GM10266 (cell line): Measurements from ENCODE around the gene LMAN2.

ENCODE experiments used
- DNase-seq: peaks from one replicate; pipeline ENCODE4 v3.0.0; 2012; ENCODE audit errors: extremely low spot score
- TF ChIP-seq, protein P1 (sequence below): IDR thresholded peaks from 2 replicates; pipeline ENCODE4 v1.5.1; 2012; ENCODE audit warnings: mild to moderate bottlenecking, low read depth; ENCODE audit not compliant: control insufficient read depth, insufficient read depth; ENCODE audit errors: missing control alignments

Gene LMAN2

DNA sequence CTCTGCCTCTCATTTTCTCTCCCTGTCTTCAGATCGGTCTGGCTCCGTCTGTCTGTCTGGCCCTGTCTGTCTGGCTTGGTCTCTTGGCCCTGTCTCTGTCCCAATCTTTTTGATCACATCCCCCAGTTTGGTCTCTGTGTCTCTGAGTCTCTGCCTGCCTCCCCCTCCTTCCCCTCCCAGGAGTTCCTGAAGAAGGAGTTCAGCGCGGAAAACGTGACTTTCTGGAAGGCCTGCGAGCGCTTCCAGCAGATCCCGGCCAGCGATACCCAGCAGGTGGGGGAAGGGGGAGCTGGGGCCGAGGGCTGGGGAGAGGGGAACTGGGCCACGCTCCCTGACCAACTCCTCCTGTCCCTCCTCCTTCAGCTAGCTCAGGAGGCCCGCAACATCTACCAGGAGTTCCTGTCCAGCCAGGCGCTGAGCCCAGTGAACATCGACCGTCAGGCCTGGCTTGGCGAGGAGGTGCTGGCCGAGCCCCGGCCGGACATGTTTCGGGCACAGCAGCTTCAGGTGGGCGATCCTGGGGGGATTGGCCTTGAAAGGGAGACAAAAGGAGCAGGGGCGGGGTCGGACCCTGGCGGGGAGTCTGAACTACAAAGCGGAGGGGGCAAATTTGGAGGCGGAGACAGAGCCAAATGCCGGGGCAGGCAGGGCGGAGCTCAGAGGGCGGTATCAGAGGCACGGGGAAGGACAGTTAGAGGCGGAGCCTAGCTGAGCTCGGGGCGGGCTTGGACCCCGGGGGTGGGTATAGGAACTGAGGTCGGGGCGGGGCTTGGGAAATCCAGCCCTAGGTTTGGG lies 15.3 kb upstream of the LMAN2 start:
- no peak for DNase-seq
- TF ChIP-seq, protein P1, sequence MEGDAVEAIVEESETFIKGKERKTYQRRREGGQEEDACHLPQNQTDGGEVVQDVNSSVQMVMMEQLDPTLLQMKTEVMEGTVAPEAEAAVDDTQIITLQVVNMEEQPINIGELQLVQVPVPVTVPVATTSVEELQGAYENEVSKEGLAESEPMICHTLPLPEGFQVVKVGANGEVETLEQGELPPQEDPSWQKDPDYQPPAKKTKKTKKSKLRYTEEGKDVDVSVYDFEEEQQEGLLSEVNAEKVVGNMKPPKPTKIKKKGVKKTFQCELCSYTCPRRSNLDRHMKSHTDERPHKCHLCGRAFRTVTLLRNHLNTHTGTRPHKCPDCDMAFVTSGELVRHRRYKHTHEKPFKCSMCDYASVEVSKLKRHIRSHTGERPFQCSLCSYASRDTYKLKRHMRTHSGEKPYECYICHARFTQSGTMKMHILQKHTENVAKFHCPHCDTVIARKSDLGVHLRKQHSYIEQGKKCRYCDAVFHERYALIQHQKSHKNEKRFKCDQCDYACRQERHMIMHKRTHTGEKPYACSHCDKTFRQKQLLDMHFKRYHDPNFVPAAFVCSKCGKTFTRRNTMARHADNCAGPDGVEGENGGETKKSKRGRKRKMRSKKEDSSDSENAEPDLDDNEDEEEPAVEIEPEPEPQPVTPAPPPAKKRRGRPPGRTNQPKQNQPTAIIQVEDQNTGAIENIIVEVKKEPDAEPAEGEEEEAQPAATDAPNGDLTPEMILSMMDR: no peak

DNA sequence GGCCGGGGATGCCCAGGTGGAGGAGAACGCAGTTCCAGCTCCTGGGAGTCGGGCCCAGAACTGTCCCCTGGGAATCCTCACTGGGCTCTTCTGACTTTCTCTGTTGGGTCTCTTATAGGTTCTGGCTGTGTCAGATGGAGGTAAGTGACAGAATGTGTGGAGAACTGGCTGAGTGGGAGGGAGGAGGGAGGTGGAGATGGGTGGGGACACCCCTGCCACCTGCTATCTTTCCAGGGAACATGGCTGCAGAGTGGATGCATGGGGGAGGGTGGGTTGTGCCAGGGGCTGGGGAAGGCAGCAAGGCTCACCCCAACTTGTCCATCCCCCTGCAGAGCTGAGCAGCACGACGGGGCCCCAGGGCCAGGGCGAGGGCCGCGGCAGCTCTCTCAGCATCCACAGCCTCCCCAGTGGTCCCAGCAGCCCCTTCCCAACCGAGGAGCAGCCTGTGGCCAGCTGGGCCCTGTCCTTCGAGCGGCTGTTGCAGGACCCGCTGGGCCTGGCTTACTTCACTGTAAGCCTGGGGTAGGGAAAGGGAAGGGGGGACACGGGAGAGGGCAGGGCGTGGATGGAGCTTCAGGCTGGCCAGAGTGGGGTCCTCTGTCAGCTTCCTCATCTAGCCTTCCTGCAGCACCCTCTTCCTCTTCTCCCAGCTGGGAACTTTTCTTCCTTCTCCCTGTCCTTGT lies 14.5 kb upstream of the LMAN2 start:
- TF ChIP-seq, protein P1: no peak
- no peak for DNase-seq

DNA sequence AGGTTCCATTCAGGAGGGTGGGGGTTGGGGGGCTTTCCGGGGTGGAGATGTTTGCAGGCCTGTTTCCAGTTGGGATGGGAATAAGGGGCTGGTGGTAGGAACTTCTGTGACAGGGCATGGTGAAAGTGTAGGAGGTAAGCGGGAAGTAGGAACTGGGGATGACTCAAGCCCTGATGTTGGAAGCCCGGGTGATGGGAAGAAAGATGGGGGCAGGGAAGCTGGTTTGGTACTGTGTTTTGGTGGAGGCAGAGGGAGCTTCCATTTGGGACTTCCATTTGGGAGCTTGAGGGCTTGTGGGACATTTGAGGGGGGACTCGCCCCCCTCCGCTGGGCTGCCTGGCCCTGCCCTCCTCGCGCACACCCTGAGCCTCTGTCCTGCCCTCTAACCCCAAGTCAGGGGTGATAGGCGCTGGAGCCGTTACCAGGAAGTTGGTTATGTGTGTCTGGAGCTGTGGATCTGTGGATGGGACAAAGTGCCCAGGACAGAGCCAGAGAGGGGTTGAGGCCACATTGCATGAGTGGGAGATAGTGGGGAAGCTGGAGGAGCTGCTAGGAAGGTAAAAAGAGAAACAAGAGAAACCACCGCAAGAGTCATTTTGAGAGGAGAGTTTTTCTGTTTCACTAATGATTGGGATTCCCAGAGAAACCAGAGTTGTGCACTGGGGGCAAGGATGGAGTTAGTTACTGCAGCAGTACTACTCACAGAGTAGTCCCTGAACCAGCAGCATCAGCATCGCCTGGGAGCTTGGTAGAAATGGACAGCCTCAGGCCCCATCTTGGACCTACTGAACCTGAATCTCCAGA lies 12.9 kb upstream of the LMAN2 start:
- TF ChIP-seq, protein P1: no peak
- DNase-seq: peak; percentile 82

DNA sequence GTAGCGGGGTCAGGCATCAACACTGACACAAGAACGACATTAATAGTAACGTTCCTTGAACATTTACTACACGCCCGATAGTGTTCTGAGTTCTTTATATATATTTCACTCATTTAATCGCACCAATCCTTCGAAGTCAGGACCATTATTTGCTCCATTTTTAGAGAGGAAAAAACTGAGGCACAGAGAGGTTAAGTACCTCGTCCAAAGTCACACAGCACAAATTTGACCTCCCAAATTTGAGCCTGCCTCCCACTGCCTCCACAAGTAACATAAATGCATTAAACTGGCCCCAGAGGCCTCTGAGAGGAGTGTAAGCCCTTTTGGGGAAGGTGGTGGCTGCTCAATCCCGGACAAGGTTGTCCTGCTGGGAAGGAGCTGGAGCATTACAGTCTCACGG lies 12.1 kb upstream of the LMAN2 start:
- no peak for DNase-seq
- TF ChIP-seq, protein P1: no peak

DNA sequence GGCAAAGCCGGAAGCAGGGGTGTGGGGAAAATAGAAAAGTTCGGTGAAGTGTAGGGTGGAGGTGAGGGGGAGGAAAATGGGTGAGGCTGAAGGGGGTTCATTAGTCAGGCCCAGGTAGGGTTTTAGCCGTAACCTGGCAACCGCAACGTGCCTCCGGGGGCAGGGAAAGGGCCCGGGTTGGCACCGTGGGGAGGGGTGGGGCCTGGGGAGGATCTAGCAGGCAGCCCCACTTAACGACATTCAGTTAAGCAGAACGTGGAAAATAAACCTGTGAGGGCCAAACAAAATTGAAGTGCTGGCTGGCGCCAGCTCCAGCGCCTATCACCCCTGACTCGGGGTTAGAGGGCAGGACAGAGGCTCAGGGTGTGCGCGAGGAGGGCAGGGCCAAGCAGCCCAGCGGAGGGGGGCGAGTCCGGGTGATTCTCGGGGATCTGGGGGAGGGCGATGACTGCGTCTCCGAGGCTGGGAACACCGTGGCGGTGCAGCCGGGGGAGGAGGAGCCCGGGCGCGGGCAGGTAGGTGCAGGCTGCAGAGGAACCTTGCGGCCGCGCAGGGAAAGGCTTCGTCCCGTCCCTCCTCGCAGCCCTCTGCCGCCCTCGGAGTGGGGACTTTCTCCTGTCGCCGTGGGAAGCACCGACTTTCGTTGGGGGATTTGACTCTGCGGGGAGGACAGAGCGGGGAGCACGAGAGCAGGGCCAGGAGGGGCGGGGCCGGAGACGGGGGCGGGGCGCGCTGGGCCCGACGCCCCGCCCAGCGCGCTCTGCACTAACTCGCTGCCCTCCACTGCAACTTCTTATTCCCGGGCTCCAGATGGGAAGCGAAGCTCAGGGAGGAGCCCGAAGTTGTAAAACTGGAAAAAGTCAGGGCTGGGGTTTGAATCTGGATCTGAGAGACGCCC lies 11.4 kb upstream of the LMAN2 start:
- TF ChIP-seq, protein P1: no peak
- DNase-seq: peak; percentile 89

DNA sequence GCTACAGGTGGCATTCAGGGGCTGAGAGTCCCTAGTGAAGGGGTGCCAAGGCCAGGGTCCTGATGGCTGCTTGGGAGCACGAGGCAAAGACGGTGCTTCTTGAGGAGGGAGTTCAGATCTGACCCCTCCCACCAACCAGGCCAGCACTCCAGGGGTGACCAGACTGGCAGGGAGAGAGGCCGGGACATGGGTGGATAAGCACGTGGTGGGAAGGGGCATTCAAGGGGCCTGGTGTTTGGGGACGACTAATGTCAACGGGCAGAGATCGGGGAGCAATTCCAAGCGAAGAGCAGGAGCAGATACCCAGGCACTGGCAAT lies 10.8 kb upstream of the LMAN2 start:
- DNase-seq: no peak
- TF ChIP-seq, protein P1: no peak
